Measurements from ENCODE around the gene SSBP4.

GRCh38 chr19:18446811-18447359 is 27.7 kb downstream of the SSBP4 start:
- no peak for TF ChIP-seq CTCF (IDR thresholded peaks at IDR 0.05; ENCODE audit: extremely low read depth in 1 of 2, insufficient read depth in 1 of 2, low read depth in 1 of 2, low read length in 2 of 2)
- TF ChIP-seq JUN (IDR thresholded peaks at IDR 0.05; ENCODE audit: borderline replicate concordance, insufficient read depth, insufficient read length, low read depth): no peak
- no peak for TF ChIP-seq POLR2A (IDR thresholded peaks at IDR 0.05; ENCODE audit: low read depth, low read length)
- TF ChIP-seq POLR2AphosphoS5 (IDR thresholded peaks at IDR 0.05; ENCODE audit: insufficient read depth, low read depth, low read length): no peak
